GM18870 (cell line): Measurements from ENCODE around the gene MLKL.
"Not testable (repeated sequence)": the region's sequence is repeated elsewhere in the genome, so short reads cannot be mapped to it uniquely, and the experiment has no call there.

ENCODE experiments used
- ATAC-seq: cut with Tn5 transposase; IDR thresholded peaks from one replicate; pipeline ENCODE4 v1.9.1; 2021; ENCODE audit warnings: moderate library complexity; ENCODE audit not compliant: unreplicated experiment

Gene MLKL

GRCh38 chr16:74709441-74709877, 8.8 kb upstream of the MLKL start:
- ATAC-seq, result no peak

GRCh38 chr16:74700116-74700437, 585 bp downstream of the MLKL start:
- no peak for ATAC-seq

GRCh38 chr16:74699666-74700065, 996 bp downstream of the MLKL start:
- no peak for ATAC-seq

GRCh38 chr16:74698222-74698621, 2.4 kb downstream of the MLKL start:
- ATAC-seq, result no peak

- peak; percentile 90 for ATAC-seq
Measured at GRCh38 chr16:74695450-74696422, 4.9 kb downstream of the MLKL start.

- ATAC-seq, result no peak
Measured at GRCh38 chr16:74691093-74691855, 9.4 kb downstream of the MLKL start.

GRCh38 chr16:74682556-74682955, 18.1 kb downstream of the MLKL start:
- no peak for ATAC-seq

GRCh38 chr16:74680681-74681080, 20.0 kb downstream of the MLKL start:
- no peak for ATAC-seq

GRCh38 chr16:74679983-74680382, 20.7 kb downstream of the MLKL start:
- no peak for ATAC-seq

- ATAC-seq, result no peak
Measured at GRCh38 chr16:74677868-74678267, 22.8 kb downstream of the MLKL start.

- ATAC-seq, result no peak
Measured at GRCh38 chr16:74673876-74674275, 26.8 kb downstream of the MLKL start.

- ATAC-seq, result not testable (repeated sequence)
Measured at GRCh38 chr16:74668877-74669276, 31.8 kb downstream of the MLKL start.

GRCh38 chr16:74667255-74667700, 33.4 kb downstream of the MLKL start:
- no peak for ATAC-seq

GRCh38 chr16:74666425-74667254, 34.0 kb downstream of the MLKL start, which contains the start of gene RFWD3:
TSS of gene RFWD3 (minus strand) at chr16:74666877. CDS start at chr16:74661449, 5,428 bp downstream.
- ATAC-seq, result peak; percentile 100

- ATAC-seq, result no peak
Measured at GRCh38 chr16:74666010-74666421, 34.6 kb downstream of the MLKL start.

- ATAC-seq, result no peak
Measured at GRCh38 chr16:74661064-74661463, 39.6 kb downstream of the MLKL start.

GRCh38 chr16:74660383-74660782, 40.3 kb downstream of the MLKL start:
- ATAC-seq, result no peak

- no peak for ATAC-seq
Measured at GRCh38 chr16:74659041-74659440, 41.6 kb downstream of the MLKL start.

- ATAC-seq, result no peak
Measured at GRCh38 chr16:74657870-74658642, 42.6 kb downstream of the MLKL start.

- no peak for ATAC-seq
Measured at GRCh38 chr16:74654536-74655050, 46.1 kb downstream of the MLKL start.
